Caco-2 (cell line): Measurements from ENCODE around the gene PLS3. TPM values are rescaled to one million over a fixed set of nuclear protein-coding genes. Genes with fewer than 3 reads are reported as not detected.

Source experiments
- BruUV-seq: library from RNA; stranded (reverse); fragments of 400-500 nt; replicated peaks from 2 replicates; lab custom pipeline; 2021; lab: Mats Ljungman, UMichigan
- CTCF ChIA-PET: fragments of 300-600 bp; sonication (Branson Sonifier 250); formaldehyde crosslinking; loops from one replicate; lab custom pipeline; 2022; ENCODE audit warnings: antibody characterized with exemption; lab: Charles Lee
- POLR2A ChIA-PET: fragments of 300-600 bp; sonication (Branson Sonifier 250); formaldehyde crosslinking; loops from one replicate; lab custom pipeline; 2022; ENCODE audit warnings: antibody characterized with exemption; lab: Charles Lee
- DNase-seq, 2 experiments: peaks; one replicate each; pipeline versions ENCODE4 v3.0.0 to v3.0.0-alpha.2; 2020 to 2022
- H3K27me3 ChIP-seq: replicated peaks from 2 replicates; pipeline ENCODE4 v1.6.0; 2011; ENCODE audit warnings: low read length; ENCODE audit not compliant: control insufficient read depth, insufficient read depth
- H3K36me3 ChIP-seq: 2 replicates; pipeline ENCODE4 v1.5.1; 2011; ENCODE audit warnings: low read length; ENCODE audit not compliant: control insufficient read depth, insufficient read depth
- H3K4me1 ChIP-seq: fragments of 250-450 bp; sonication (Bioruptor Pico); 2 replicates; pipeline ENCODE4 v1.5.1; 2020; ENCODE audit warnings: mild to moderate bottlenecking
- H3K4me3 ChIP-seq: 2 replicates; pipeline ENCODE4 v1.5.1; 2011; ENCODE audit warnings: low read depth, mild to moderate bottlenecking, control low read depth, low read length
- H3K9me3 ChIP-seq: fragments of 250-450 bp; sonication (Bioruptor Pico); 2 replicates; pipeline ENCODE4 v1.5.1; 2020; ENCODE audit warnings: mild to moderate bottlenecking, moderate library complexity
- H3K27ac Mint-ChIP-seq: one replicate; pipeline ENCODE4 v1.8.0; 2022; ENCODE audit warnings: mixed read lengths; ENCODE audit not compliant: unreplicated experiment
- H3K27me3 Mint-ChIP-seq: one replicate; pipeline ENCODE4 v1.8.0; 2022; ENCODE audit warnings: mixed read lengths; ENCODE audit not compliant: insufficient read depth, unreplicated experiment
- H3K36me3 Mint-ChIP-seq: one replicate; pipeline ENCODE4 v1.8.0; 2022; ENCODE audit warnings: mild to moderate bottlenecking, mixed read lengths; ENCODE audit not compliant: insufficient read depth, unreplicated experiment
- H3K4me1 Mint-ChIP-seq: one replicate; pipeline ENCODE4 v1.8.0; 2022; ENCODE audit warnings: low read depth, mixed read lengths; ENCODE audit not compliant: unreplicated experiment
- H3K4me3 Mint-ChIP-seq: one replicate; pipeline ENCODE4 v1.8.0; 2022; ENCODE audit warnings: mild to moderate bottlenecking, moderate library complexity, mixed read lengths; ENCODE audit not compliant: unreplicated experiment
- H3K9me3 Mint-ChIP-seq: one replicate; pipeline ENCODE4 v1.8.0; 2022; ENCODE audit warnings: mixed read lengths; ENCODE audit not compliant: unreplicated experiment
- intact Hi-C: fragments of 100-400 bp; cut with micrococcal nuclease; formaldehyde crosslinking; loops from one replicate; pipeline ENCODE4 v1.10.0; 2022; ENCODE audit not compliant: unreplicated experiment
- total RNA-seq: library from RNA; stranded (reverse); gene quantifications from 2 replicates; pipeline ENCODE4 v1.2.3, GENCODE V29; 2022
- TF ChIP-seq, protein P1 (sequence below), 2 experiments: fragments of 200-600 bp in 1 of 2; IDR thresholded peaks; 1 replicate in 1 of 2; 2 replicates in 1 of 2; pipeline versions ENCODE4 v1.5.1 to v1.8.0; 2011 to 2022; ENCODE audit warnings: antibody characterized with exemption in 1 of 2, control low read depth in 1 of 2, inconsistent platforms in 1 of 2, low read depth in 1 of 2, low read length in 1 of 2, mild to moderate bottlenecking in 1 of 2, moderate library complexity in 1 of 2; ENCODE audit not compliant: insufficient read depth in 1 of 2, severe bottlenecking in 1 of 2, unreplicated experiment in 1 of 2

The PLS3 gene
- total RNA-seq, 1 experiment from 2014 or later, result 213 TPM

DNA sequence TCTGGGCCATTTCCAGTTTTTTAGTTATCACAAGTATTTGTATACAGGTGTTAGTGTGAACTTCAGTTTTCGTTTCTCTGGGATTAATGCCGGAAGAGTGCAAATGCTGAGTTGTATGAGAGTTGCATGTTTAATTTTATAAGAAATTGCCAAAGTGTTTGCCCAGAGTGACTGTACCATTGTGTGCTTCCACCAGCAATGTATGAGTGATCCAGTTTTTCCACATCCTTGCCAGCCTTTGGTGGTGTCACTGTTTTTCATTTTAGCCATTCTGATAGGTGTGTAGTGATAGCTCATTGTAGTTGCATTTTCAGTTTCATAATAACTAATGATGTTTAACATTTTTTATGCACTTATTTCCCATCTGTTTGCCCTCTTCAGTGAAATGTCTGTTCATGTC, 18.4 kb downstream of the PLS3 start:
- no peak overlapping the region for H3K4me3 ChIP-seq
- intact Hi-C loops, result no loop called here
- H3K9me3 Mint-ChIP-seq, result no peaks in the 10 kb centered on the region
- no TSS peak for BruUV-seq
- H3K4me1 Mint-ChIP-seq, result peaks cover 21% of the 10 kb centered on the region
- no peaks in the 10 kb centered on the region for H3K27me3 Mint-ChIP-seq
- H3K36me3 ChIP-seq, result no peaks in the 10 kb centered on the region
- no peaks in the 10 kb centered on the region for H3K9me3 ChIP-seq
- TF ChIP-seq, protein P1, sequence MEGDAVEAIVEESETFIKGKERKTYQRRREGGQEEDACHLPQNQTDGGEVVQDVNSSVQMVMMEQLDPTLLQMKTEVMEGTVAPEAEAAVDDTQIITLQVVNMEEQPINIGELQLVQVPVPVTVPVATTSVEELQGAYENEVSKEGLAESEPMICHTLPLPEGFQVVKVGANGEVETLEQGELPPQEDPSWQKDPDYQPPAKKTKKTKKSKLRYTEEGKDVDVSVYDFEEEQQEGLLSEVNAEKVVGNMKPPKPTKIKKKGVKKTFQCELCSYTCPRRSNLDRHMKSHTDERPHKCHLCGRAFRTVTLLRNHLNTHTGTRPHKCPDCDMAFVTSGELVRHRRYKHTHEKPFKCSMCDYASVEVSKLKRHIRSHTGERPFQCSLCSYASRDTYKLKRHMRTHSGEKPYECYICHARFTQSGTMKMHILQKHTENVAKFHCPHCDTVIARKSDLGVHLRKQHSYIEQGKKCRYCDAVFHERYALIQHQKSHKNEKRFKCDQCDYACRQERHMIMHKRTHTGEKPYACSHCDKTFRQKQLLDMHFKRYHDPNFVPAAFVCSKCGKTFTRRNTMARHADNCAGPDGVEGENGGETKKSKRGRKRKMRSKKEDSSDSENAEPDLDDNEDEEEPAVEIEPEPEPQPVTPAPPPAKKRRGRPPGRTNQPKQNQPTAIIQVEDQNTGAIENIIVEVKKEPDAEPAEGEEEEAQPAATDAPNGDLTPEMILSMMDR (IDR thresholded peaks at IDR 0.05; ENCODE audit: insufficient read depth in 1 of 2, low read depth in 1 of 2, low read length in 1 of 2, severe bottlenecking in 1 of 2, unreplicated experiment in 1 of 2), result no peak
- ChIA-PET POLR2A (no interaction called here), CTCF (no interaction called here)
- no peak overlapping the region for H3K4me3 Mint-ChIP-seq
- no peak for DNase-seq
- H3K36me3 Mint-ChIP-seq, result peaks cover 53% of the 10 kb centered on the region
- H3K4me1 ChIP-seq, result peaks cover 17% of the 10 kb centered on the region; the same call in 1 of the 2 replicates
- H3K27me3 ChIP-seq, result no peaks in the 10 kb centered on the region
- H3K27ac Mint-ChIP-seq, result no peak overlapping the region

DNA sequence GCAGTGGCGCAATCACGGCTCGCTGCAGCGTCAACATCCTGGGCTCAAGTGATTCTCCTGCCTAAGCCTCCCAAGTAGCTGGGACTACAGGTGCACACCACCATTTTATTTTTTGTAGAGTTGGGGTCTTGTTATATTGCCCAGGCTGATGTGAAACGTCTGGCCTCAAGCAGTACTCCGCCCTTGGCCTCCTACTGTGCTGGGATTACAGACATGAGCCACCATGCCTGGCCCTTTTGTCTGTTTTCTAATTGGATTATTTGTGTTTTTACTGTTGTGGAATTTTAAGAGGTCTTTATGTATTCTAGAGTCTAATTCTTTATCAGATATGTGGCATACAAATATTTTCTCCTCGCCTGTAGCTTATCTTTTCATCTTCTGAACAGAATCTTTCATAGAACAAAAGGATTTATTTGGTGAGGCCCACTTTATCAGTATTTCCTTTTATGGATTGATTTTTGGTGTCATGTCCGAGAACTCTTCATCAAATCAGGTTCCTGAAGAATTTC, 18.9 kb downstream of the PLS3 start:
- H3K36me3 Mint-ChIP-seq, result peaks cover 49% of the 10 kb centered on the region
- no peaks in the 10 kb centered on the region for H3K27me3 Mint-ChIP-seq
- POLR2A ChIA-PET, result no interaction called here
- H3K4me1 Mint-ChIP-seq, result peaks cover 21% of the 10 kb centered on the region
- no TSS peak for BruUV-seq
- no peaks in the 10 kb centered on the region for H3K36me3 ChIP-seq
- H3K4me3 ChIP-seq, result no peak overlapping the region
- H3K9me3 Mint-ChIP-seq, result no peaks in the 10 kb centered on the region
- intact Hi-C loops, result no loop called here
- no peak overlapping the region for H3K27ac Mint-ChIP-seq
- DNase-seq, result no peak
- CTCF ChIA-PET, result no interaction called here
- H3K9me3 ChIP-seq, result no peaks in the 10 kb centered on the region
- TF ChIP-seq, protein P1 (IDR thresholded peaks at IDR 0.05; ENCODE audit: insufficient read depth in 1 of 2, low read depth in 1 of 2, low read length in 1 of 2, severe bottlenecking in 1 of 2, unreplicated experiment in 1 of 2), result no peak
- H3K4me3 Mint-ChIP-seq, result no peak overlapping the region
- H3K27me3 ChIP-seq, result no peaks in the 10 kb centered on the region
- H3K4me1 ChIP-seq, result peaks cover 17% of the 10 kb centered on the region; the same call in 1 of the 2 replicates

DNA sequence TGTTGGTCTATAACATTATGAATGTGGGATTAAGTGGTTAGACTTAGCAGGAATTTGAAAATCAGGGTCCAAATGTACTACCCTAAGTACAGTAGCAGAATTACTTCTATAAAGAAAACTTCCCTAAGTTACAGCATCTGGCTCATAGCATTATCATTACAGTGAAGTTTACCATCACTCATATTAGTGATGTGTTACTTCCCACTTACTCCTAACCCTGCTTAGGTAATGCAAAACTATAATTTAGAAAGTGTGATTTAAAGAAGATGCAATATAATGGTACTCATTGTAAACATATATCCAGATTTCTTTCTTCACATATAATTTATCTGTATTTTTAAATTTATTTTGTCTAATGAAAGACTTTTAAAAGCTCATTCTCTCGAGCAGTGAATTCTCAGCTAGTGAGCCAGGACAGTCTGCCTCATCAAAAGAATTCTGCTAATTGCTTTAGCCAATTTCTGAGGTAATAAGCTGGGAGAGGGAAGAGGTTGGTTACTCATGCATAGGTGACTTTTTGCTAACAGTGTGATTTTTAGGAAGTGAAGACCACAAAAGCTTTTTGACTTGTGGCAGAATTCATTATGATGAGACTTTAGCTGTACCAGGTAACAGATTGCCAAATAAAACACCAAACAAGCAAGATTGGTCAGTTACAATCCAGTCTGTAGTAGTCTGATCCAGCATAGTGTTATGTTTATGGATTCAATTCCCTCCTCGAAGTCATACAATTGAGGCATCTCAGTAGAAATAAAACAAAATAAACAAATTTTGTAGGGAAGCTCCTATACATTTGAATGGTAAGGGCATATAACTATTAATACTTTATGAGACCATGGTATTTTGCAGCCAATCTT, 21.0 kb downstream of the PLS3 start:
- H3K9me3 Mint-ChIP-seq, result no peaks in the 10 kb centered on the region
- H3K27me3 ChIP-seq, result no peaks in the 10 kb centered on the region
- no peak for DNase-seq
- H3K36me3 Mint-ChIP-seq, result peaks cover 38% of the 10 kb centered on the region
- no peak overlapping the region for H3K4me3 Mint-ChIP-seq
- no peaks in the 10 kb centered on the region for H3K27me3 Mint-ChIP-seq
- H3K4me1 Mint-ChIP-seq, result peaks cover 21% of the 10 kb centered on the region
- H3K27ac Mint-ChIP-seq, result peak overlapping the region; percentile 83
- BruUV-seq, result no TSS peak
- peaks cover 17% of the 10 kb centered on the region; the same call in 1 of the 2 replicates for H3K4me1 ChIP-seq
- no peak overlapping the region for H3K4me3 ChIP-seq
- intact Hi-C loops, result loop anchor here (2.0 kb wide), 1 partner anchor 21 kb away; the partner anchor contains the start of gene PLS3
- H3K9me3 ChIP-seq, result no peaks in the 10 kb centered on the region
- TF ChIP-seq, protein P1 (IDR thresholded peaks at IDR 0.05; ENCODE audit: insufficient read depth in 1 of 2, low read depth in 1 of 2, low read length in 1 of 2, severe bottlenecking in 1 of 2, unreplicated experiment in 1 of 2), result no peak
- CTCF ChIA-PET, result no interaction called here
- no peaks in the 10 kb centered on the region for H3K36me3 ChIP-seq
- POLR2A ChIA-PET, result interaction anchor here (1.0 kb wide), 1 partner anchor 18 kb away, joined by 4 read pairs; no protein-coding TSS in a partner anchor
